Activated CD8-positive, alpha-beta T cell treated with anti-CD3 and anti-CD28 coated beads for 36 hours (primary cell): ENCODE data around the gene TRPC6. TPM values are rescaled to one million over a fixed set of nuclear protein-coding genes. Genes with fewer than 3 reads are reported as not detected.

ENCODE experiments used
- ATAC-seq: fragments of 200-7000 bp; cut with Tn5 transposase; one replicate; pipeline ENCODE4 v1.10.0; 2021; ENCODE audit warnings: mild to moderate bottlenecking, moderate library complexity
- CTCF ChIA-PET: fragments of 350-600 bp; sonication (Branson Sonifier 250); formaldehyde crosslinking; loops from one replicate; lab custom pipeline; 2021; ENCODE audit warnings: antibody characterized with exemption; lab: Charles Lee
- POLR2A ChIA-PET: fragments of 350-600 bp; sonication (Branson Sonifier 250); formaldehyde crosslinking; loops from one replicate; lab custom pipeline; 2021; ENCODE audit warnings: antibody characterized with exemption; lab: Charles Lee
- DNase-seq: peaks from one replicate; pipeline ENCODE4 v3.0.0-alpha.2; 2020
- H3K27ac Mint-ChIP-seq: one replicate; pipeline ENCODE4 v1.8.0; 2021; ENCODE audit warnings: mild to moderate bottlenecking, mixed read lengths
- H3K27me3 Mint-ChIP-seq: one replicate; pipeline ENCODE4 v1.8.0; 2021; ENCODE audit warnings: mixed read lengths
- H3K36me3 Mint-ChIP-seq: one replicate; pipeline ENCODE4 v1.8.0; 2021; ENCODE audit warnings: low read depth, mixed read lengths
- H3K4me1 Mint-ChIP-seq: one replicate; pipeline ENCODE4 v1.8.0; 2021; ENCODE audit warnings: low read depth, mixed read lengths
- H3K4me3 Mint-ChIP-seq: one replicate; pipeline ENCODE4 v1.8.0; 2021; ENCODE audit warnings: mild to moderate bottlenecking, moderate library complexity, mixed read lengths
- H3K9me3 Mint-ChIP-seq: one replicate; pipeline ENCODE4 v1.8.0; 2021; ENCODE audit warnings: mixed read lengths
- CTCF ChIP-seq: fragments of 200-600 bp; IDR thresholded peaks from one replicate; pipeline ENCODE4 v1.8.0; 2022; ENCODE audit warnings: antibody characterized with exemption, mild to moderate bottlenecking
- intact Hi-C: fragments of 100-400 bp; cut with micrococcal nuclease; formaldehyde crosslinking; loops from one replicate; pipeline ENCODE4 v1.10.0; 2022
- total RNA-seq, 2 experiments: library from RNA; stranded (reverse); gene quantifications; one replicate each; pipeline ENCODE4 v1.2.3, GENCODE V29; 2021

The TRPC6 gene
- total RNA-seq, 2 experiments from 2014 or later, result not detected

- intact Hi-C loops, result no loop called here
- Mint-ChIP-seq H3K4me3 (no peak overlapping the region), H3K36me3 (no peaks in the 10 kb centered on the region), H3K4me1 (no peaks in the 10 kb centered on the region), H3K27ac (no peak overlapping the region), H3K27me3 (no peaks in the 10 kb centered on the region), H3K9me3 (no peaks in the 10 kb centered on the region)
- CTCF ChIA-PET, result no interaction called here
- POLR2A ChIA-PET, result no interaction called here
- DNase-seq (no peak), ATAC-seq (no peak)
- TF ChIP-seq CTCF, result no peak
These were observed 17.1 kb upstream of the TRPC6 start for GRCh38 chr11:101600924-101601323.

GRCh38 chr11:101586965-101587364 lies 3.2 kb upstream of the TRPC6 start:
- no peaks in the 10 kb centered on the region for H3K36me3 Mint-ChIP-seq

GRCh38 chr11:101584655-101585054 lies 848 bp upstream of the TRPC6 start:
- no peak for ATAC-seq
- CTCF ChIA-PET, result no interaction called here
- POLR2A ChIA-PET, result no interaction called here
- intact Hi-C loops, result no loop called here
- H3K27ac Mint-ChIP-seq, result no peak overlapping the region
- no peak for TF ChIP-seq CTCF
- H3K4me1 Mint-ChIP-seq, result no peaks in the 10 kb centered on the region
- peaks cover 3% of the 10 kb centered on the region for H3K9me3 Mint-ChIP-seq
- H3K4me3 Mint-ChIP-seq, result no peak overlapping the region
- H3K36me3 Mint-ChIP-seq, result no peaks in the 10 kb centered on the region
- DNase-seq, result no peak
- H3K27me3 Mint-ChIP-seq, result peaks cover 19% of the 10 kb centered on the region

More at GRCh38 chr11:101586965-101587364, 3.2 kb upstream of the TRPC6 start:
- DNase-seq, result no peak
- H3K27me3 Mint-ChIP-seq, result peaks cover 17% of the 10 kb centered on the region
- H3K4me3 Mint-ChIP-seq, result no peak overlapping the region
- TF ChIP-seq CTCF, result no peak
- ChIA-PET CTCF (no interaction called here), POLR2A (no interaction called here)
- no peak overlapping the region for H3K27ac Mint-ChIP-seq
- no peaks in the 10 kb centered on the region for H3K4me1 Mint-ChIP-seq
- intact Hi-C loops, result no loop called here
- H3K9me3 Mint-ChIP-seq, result peaks cover 2% of the 10 kb centered on the region
- no peak for ATAC-seq

- intact Hi-C loops, result no loop called here
- Mint-ChIP-seq H3K4me3 (no peak overlapping the region), H3K36me3 (no peaks in the 10 kb centered on the region), H3K9me3 (peaks cover 7% of the 10 kb centered on the region), H3K4me1 (no peaks in the 10 kb centered on the region), H3K27me3 (peaks cover 19% of the 10 kb centered on the region), H3K27ac (no peak overlapping the region)
- ChIA-PET CTCF (no interaction called here), POLR2A (no interaction called here)
- ATAC-seq (no peak), DNase-seq (no peak)
- no peak for TF ChIP-seq CTCF
These were observed 315 bp upstream of the TRPC6 start for GRCh38 chr11:101584129-101584515.

GRCh38 chr11:101582989-101583250 lies 887 bp downstream of the TRPC6 start:
- H3K4me1 Mint-ChIP-seq, result no peaks in the 10 kb centered on the region
- H3K4me3 Mint-ChIP-seq, result no peak overlapping the region
- CTCF ChIA-PET, result no interaction called here
- intact Hi-C loops, result no loop called here
- no peak overlapping the region for H3K27ac Mint-ChIP-seq
- POLR2A ChIA-PET, result no interaction called here
- H3K36me3 Mint-ChIP-seq, result no peaks in the 10 kb centered on the region
- ATAC-seq (no peak), DNase-seq (no peak)
- peaks cover 7% of the 10 kb centered on the region for H3K9me3 Mint-ChIP-seq
- peaks cover 19% of the 10 kb centered on the region for H3K27me3 Mint-ChIP-seq
- no peak for TF ChIP-seq CTCF
